Measurements from ENCODE around the gene SLC9A8.
"Not testable (repeated sequence)": the region's sequence is repeated elsewhere in the genome, so short reads cannot be mapped to it uniquely, and the experiment has no call there.

Gene SLC9A8

GRCh38 chr20:49812507-49813304 is at the start of gene SLC9A8:
Gene SLC9A8, plus strand, starts transcription at chr20:49812828. Its CDS starts 95 bp downstream, at chr20:49812923.
- ATAC-seq, result peak; percentile 95
- Mint-ChIP-seq H3K9me3 (peaks cover 5% of the 10 kb centered on the region), H3K4me3 (peak within 1 kb of the TSS; percentile 93), H3K27me3 (no peaks in the 10 kb centered on the region), H3K36me3 (peaks cover 18% of the 10 kb centered on the region), H3K4me1 (peaks cover 44% of the 10 kb centered on the region), H3K27ac (peak within 1 kb of the TSS; percentile 98)

- Mint-ChIP-seq H3K27me3 (peaks cover 2% of the 10 kb centered on the region), H3K9me3 (no peaks in the 10 kb centered on the region), H3K4me1 (no peaks in the 10 kb centered on the region), H3K36me3 (no peaks in the 10 kb centered on the region), H3K27ac (no peak overlapping the region), H3K4me3 (no peak overlapping the region)
- ATAC-seq, result no peak
Measured at GRCh38 chr20:49762940-49763766, 49.5 kb upstream of the SLC9A8 start.

GRCh38 chr20:49765413-49765736 is 47.3 kb upstream of the SLC9A8 start:
- H3K36me3 Mint-ChIP-seq, result no peaks in the 10 kb centered on the region
- no peaks in the 10 kb centered on the region for H3K9me3 Mint-ChIP-seq
- no peak for ATAC-seq
- no peak overlapping the region for H3K4me3 Mint-ChIP-seq
- no peak overlapping the region for H3K27ac Mint-ChIP-seq
- H3K27me3 Mint-ChIP-seq, result peaks cover 10% of the 10 kb centered on the region
- no peaks in the 10 kb centered on the region for H3K4me1 Mint-ChIP-seq

- H3K27me3 Mint-ChIP-seq, result peaks cover 10% of the 10 kb centered on the region
- H3K4me3 Mint-ChIP-seq, result no peak overlapping the region
- no peak overlapping the region for H3K27ac Mint-ChIP-seq
- H3K9me3 Mint-ChIP-seq, result no peaks in the 10 kb centered on the region
- no peak for ATAC-seq
- no peaks in the 10 kb centered on the region for H3K36me3 Mint-ChIP-seq
- no peaks in the 10 kb centered on the region for H3K4me1 Mint-ChIP-seq
Measured at GRCh38 chr20:49765846-49766541, 46.6 kb upstream of the SLC9A8 start.

- no peaks in the 10 kb centered on the region for H3K4me1 Mint-ChIP-seq
- no peak overlapping the region for H3K4me3 Mint-ChIP-seq
- no peaks in the 10 kb centered on the region for H3K36me3 Mint-ChIP-seq
- H3K27ac Mint-ChIP-seq, result no peak overlapping the region
- peaks cover 10% of the 10 kb centered on the region for H3K27me3 Mint-ChIP-seq
- ATAC-seq, result no peak
- H3K9me3 Mint-ChIP-seq, result no peaks in the 10 kb centered on the region
Measured at GRCh38 chr20:49766979-49767521, 45.6 kb upstream of the SLC9A8 start.

DNA sequence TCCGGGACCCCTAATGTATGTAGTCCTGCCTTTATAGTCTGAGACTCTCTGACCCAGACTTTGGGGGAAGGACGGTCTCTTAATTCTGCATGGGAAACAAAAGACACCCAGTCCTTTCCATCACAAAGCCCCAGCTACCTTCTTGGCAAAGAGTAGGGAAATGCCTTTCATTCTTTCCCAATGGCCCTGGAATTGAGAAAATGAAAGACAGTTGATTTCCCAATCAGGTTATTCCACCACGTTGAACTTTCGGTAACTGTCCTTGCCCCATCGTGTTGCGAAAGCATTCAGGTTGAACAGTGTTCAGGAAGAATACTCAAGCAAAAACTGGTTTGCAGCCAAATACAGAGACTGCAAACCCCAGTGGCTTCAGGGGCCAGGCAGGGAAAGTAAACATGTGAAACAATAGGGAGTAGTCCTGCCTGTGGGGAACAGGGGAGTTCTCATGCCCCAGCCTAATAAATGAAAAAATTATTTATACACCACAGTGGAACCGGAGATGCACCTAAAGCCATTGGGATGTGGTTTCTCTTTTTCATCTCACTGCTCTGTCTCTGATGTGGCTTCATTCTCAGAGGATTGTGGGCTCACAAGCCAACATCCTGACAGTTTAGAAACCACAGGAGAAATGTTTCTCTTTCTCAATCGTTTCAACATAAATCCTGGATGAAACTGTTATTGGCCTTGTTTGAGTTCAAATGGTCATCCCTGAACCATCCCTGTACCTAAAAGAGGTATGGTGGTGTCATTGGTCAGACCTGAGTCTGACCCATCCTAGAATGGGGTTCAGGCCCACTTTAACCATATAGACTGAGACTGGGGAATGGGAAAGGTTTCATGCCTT is 44.2 kb upstream of the SLC9A8 start:
- no peak for ATAC-seq
- H3K27me3 Mint-ChIP-seq, result peaks cover 10% of the 10 kb centered on the region
- H3K36me3 Mint-ChIP-seq, result no peaks in the 10 kb centered on the region
- no peak overlapping the region for H3K4me3 Mint-ChIP-seq
- H3K4me1 Mint-ChIP-seq, result no peaks in the 10 kb centered on the region
- no peaks in the 10 kb centered on the region for H3K9me3 Mint-ChIP-seq
- no peak overlapping the region for H3K27ac Mint-ChIP-seq

GRCh38 chr20:49769048-49769581 is 43.5 kb upstream of the SLC9A8 start:
- no peaks in the 10 kb centered on the region for H3K9me3 Mint-ChIP-seq
- H3K4me3 Mint-ChIP-seq, result no peak overlapping the region
- ATAC-seq, result no peak
- peaks cover 10% of the 10 kb centered on the region for H3K27me3 Mint-ChIP-seq
- no peaks in the 10 kb centered on the region for H3K36me3 Mint-ChIP-seq
- H3K27ac Mint-ChIP-seq, result no peak overlapping the region
- no peaks in the 10 kb centered on the region for H3K4me1 Mint-ChIP-seq

GRCh38 chr20:49770634-49771033 is 42.0 kb upstream of the SLC9A8 start:
- H3K27me3 Mint-ChIP-seq, result peaks cover 10% of the 10 kb centered on the region
- peaks cover 1% of the 10 kb centered on the region for H3K4me1 Mint-ChIP-seq
- no peak overlapping the region for H3K27ac Mint-ChIP-seq
- H3K9me3 Mint-ChIP-seq, result no peaks in the 10 kb centered on the region
- no peaks in the 10 kb centered on the region for H3K36me3 Mint-ChIP-seq
- H3K4me3 Mint-ChIP-seq, result no peak overlapping the region
- ATAC-seq, result no peak

- not testable (repeated sequence) for H3K27me3 Mint-ChIP-seq, H3K27ac Mint-ChIP-seq, H3K9me3 Mint-ChIP-seq, H3K36me3 Mint-ChIP-seq, ATAC-seq, H3K4me3 Mint-ChIP-seq
- H3K4me1 Mint-ChIP-seq, result peaks cover 13% of the 10 kb centered on the region
Measured at GRCh38 chr20:49774213-49774612, 38.4 kb upstream of the SLC9A8 start.

DNA sequence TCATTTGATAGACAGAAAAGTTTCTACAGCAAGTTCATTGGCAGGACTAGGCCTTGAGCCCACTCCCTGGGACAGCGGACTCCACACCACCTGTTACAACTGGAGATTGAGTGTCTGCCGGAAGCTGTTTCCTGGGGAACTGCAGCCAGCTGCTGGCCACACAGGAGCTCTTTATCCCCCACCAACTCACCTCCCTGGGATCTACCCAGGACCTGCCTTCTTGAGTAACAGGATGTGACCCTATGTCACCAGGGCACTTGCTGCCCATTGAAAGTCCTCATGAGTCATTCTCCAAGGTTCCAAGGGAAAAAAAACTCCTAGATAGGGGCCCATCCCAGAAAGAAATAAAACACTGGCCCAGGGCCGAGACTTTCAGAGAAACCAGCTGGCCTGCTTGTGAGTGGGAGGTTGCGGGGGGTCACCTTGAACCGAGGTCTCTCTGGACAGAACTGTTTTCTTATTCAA is 37.4 kb upstream of the SLC9A8 start:
- Mint-ChIP-seq H3K4me1 (peaks cover 13% of the 10 kb centered on the region), H3K4me3 (no peak overlapping the region), H3K36me3 (no peaks in the 10 kb centered on the region)

GRCh38 chr20:49779972-49780371 is 32.7 kb upstream of the SLC9A8 start:
- Mint-ChIP-seq H3K27ac (no peak overlapping the region), H3K27me3 (no peaks in the 10 kb centered on the region), H3K4me1 (peaks cover 13% of the 10 kb centered on the region), H3K9me3 (peaks cover 3% of the 10 kb centered on the region), H3K4me3 (no peak overlapping the region), H3K36me3 (no peaks in the 10 kb centered on the region)
- ATAC-seq, result no peak

More for the DNA sequence above, 37.4 kb upstream of the SLC9A8 start:
- no peak for ATAC-seq
- no peaks in the 10 kb centered on the region for H3K27me3 Mint-ChIP-seq
- no peaks in the 10 kb centered on the region for H3K9me3 Mint-ChIP-seq
- H3K27ac Mint-ChIP-seq, result peak overlapping the region; percentile 66

DNA sequence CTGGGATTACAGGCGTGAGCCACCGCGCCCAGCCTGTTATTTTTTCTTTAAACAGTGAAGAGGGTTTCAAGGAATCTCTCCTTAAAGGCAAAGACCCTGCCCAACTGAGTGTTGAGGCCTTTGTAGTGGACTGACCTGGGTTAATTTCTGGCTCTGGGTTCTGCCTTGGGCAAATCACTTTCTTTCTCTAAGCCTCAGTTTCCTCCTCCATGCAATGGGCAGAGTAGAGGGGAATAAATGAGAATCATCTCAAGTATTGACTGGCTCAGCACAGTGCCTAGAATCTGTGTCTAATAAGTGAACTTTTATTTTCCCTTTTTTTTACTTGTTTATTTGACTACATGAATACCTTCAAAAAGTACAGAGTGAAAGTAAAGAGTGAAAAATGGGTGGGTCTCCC is 31.0 kb upstream of the SLC9A8 start:
- Mint-ChIP-seq H3K9me3 (peaks cover 3% of the 10 kb centered on the region), H3K27ac (no peak overlapping the region), H3K36me3 (no peaks in the 10 kb centered on the region), H3K4me1 (peaks cover 17% of the 10 kb centered on the region), H3K27me3 (no peaks in the 10 kb centered on the region), H3K4me3 (no peak overlapping the region)
- ATAC-seq, result no peak

GRCh38 chr20:49782439-49782838 is 30.2 kb upstream of the SLC9A8 start:
- peaks cover 22% of the 10 kb centered on the region for H3K4me1 Mint-ChIP-seq
- H3K27me3 Mint-ChIP-seq, ATAC-seq, H3K27ac Mint-ChIP-seq, H3K9me3 Mint-ChIP-seq, H3K36me3 Mint-ChIP-seq, H3K4me3 Mint-ChIP-seq: not testable (repeated sequence)
